ENCODE results near the gene FASLG. TPM values are rescaled to one million over a fixed set of nuclear protein-coding genes. Genes with fewer than 3 reads are reported as not detected.

FASLG gene
- total RNA-seq, 2 experiments from 2014 or later: 0.31 to 0.67 TPM

Other genes starting within 250 kb of the FASLG start
- not detected for gene C1orf105, start 238.4 kb upstream of the FASLG start, total RNA-seq
- 10 to 100 TPM; 17.5 to 18.7 TPM for gene PIGC, start 215.0 kb upstream of the FASLG start, total RNA-seq
- 10 to 100 TPM; 23.9 TPM for gene SUCO, start 126.0 kb upstream of the FASLG start, total RNA-seq

Measured in activated naive CD4-positive, alpha-beta T cell treated with anti-CD3 and anti-CD28 coated beads for 36 hours (primary cell).